GM21825 (cell line): Measurements from ENCODE around the gene DNAH8.
"Not testable (repeated sequence)": the region's sequence is repeated elsewhere in the genome, so short reads cannot be mapped to it uniquely, and the experiment has no call there.

ENCODE experiments used
- ATAC-seq: cut with Tn5 transposase; IDR thresholded peaks from one replicate; pipeline ENCODE4 v1.9.1; 2021; ENCODE audit warnings: mild to moderate bottlenecking, moderate library complexity; ENCODE audit not compliant: unreplicated experiment

The DNAH8 gene

DNA sequence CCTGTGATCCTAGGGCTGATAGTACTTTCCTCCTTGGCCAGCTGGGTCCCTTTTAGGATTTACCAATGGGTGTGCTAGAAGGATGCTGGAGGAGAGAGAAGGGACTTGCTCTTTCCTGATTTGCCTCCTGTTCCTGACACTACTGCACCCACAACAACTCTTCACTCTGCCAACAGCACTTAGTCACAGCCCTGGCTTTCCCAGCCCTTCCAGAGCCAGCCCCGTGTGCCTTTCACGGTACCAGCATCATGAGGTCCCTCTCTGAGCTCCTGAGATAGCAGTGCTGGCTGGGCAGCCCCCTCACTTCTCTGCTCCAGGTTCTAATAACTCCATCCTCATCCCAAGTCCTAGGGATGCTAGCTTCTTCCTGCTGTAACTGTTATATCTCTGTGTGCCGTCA is 80.9 kb downstream of the DNAH8 start:
- ATAC-seq, result no peak

DNA sequence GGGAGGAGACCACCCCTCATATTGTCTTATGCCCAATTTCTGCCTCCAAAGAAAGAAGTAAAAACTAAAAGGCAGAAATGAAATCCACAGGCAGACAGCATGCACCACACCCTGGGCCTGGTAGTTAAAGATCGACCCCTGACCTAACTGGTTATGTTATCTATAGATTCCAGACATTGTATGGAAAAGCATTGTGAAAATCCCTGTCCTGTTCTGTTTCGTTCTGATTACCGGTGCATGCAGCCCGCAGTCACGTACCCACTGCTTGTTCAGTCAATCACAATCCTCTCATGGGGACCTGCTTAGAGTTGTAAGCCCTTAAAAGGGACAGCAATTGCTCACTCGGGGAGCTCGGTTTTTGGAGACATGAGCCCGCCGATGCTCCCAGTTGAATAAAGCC is 81.3 kb downstream of the DNAH8 start:
- not testable (repeated sequence) for ATAC-seq

DNA sequence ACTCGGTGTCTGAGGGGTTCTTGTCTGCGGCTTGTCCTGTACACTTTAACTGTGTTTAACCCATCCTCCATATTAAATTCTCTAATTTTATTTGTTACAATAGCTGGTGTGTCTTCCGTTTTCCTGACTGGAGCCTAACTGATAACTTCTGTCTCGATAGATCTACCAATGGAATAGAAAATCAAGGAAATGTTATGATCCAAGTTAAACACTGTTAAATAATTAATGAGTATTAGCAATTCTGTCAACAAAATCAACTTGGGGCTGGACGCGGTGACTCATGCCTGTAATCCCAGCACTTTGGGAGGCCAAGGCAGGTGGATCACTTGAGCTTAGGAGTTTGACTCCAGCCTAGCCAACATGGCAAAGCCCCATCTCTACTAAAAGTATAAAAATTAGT is 81.7 kb downstream of the DNAH8 start:
- ATAC-seq, result no peak

DNA sequence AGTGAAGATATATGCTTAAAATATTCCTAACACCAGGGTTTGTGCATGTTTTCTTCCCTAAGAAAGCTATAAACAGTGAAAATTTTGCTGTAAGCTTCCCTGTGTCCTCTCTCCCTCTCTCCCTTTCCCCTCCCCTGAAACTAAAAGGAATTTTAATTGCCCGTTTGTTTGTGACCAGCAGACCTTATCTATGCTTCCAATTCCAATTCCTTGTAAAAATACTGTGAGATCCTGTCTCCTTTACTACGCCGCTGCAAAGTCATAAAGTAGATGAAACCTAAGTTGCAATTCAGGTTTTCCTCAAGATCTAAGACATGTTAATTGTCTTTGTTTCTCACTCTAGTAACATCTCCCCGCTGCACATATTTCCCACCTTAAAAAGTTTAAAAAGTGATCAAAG is 82.3 kb downstream of the DNAH8 start:
- ATAC-seq, result no peak

DNA sequence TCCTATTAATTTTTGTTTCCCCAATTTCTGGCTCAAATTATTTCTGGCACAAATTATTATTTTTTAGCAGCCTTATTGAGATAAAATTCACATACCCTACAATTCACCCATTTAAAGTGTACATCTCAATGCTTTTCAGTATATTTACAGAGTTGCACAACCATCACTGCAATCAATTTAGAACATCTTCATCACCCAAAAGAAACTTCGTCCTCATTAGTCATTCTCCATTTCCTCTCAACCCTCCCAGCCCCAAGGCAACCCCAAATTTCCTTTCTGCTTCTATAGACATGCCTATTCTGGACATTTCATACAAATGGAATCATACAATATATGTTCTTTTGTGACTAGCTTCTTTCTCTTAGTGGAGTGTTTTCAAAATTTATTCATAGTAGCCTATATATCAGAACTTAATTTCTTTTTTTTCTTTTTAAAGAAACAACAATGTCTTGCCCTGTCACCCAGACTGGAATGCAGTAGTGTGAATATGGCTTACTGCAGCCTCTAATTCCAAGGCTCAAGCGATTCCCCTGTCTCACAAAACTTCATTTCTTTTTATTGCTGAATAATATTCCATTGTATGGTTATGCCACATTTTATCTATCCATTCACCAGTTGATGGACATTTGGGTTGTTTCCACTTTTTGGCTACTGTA is 84.5 kb downstream of the DNAH8 start:
- ATAC-seq, result no peak

DNA sequence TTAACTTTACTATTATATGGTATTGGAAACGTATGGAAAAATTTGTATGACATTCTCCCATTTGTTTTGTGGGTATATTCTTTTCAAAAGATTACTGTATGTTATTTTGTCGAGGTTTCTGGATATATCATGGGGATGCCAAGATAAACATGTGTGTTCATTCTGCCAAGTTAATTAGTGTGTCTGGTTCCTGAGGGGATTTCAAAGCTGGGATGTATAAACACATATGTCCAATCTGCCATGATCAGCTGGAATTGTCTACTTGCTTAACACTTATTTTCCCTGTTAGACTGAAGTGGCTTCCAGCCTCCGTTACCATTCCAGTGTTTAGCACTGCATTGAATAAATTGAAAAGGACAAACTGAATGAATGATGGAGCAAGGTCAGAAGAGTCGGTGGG is 86.2 kb downstream of the DNAH8 start:
- ATAC-seq, result no peak

DNA sequence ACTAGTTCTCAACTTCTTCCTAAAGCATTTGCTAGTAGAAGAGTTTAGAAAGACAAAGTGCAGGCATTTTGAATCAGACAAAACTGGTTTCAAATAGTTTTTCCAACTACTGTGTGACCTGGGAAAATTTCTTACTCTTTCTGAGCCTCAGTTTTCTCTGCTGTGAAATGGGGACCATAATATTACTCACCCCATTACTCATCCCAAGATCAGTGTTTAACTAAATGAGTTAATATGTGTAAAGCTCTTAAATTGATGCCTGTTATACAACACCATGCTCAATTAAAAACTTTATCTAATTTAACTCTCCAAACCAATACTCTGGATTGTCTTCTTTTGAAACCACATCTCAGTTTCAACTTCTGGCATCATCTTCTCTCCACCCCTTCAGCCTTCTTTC is 87.4 kb downstream of the DNAH8 start:
- no peak for ATAC-seq

DNA sequence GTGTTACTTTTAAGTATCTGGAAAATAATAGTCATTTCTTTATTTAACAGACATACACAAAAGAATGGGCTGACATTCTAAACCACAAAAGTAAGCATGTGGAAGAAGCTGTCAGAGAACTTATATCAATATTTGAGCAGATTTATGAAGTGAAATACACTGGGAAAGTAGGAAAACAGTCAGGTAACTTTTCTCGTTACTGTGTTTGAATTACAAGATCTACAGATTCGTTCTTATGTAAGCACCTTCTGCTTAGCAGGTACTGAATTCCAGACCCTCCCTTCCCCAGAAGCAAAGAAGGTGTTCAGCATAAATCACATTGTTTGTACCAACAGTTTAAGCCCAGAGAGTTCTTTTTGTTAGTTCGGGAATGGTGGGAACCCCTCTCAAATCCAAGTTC is 88.0 kb downstream of the DNAH8 start:
- ATAC-seq, result no peak

DNA sequence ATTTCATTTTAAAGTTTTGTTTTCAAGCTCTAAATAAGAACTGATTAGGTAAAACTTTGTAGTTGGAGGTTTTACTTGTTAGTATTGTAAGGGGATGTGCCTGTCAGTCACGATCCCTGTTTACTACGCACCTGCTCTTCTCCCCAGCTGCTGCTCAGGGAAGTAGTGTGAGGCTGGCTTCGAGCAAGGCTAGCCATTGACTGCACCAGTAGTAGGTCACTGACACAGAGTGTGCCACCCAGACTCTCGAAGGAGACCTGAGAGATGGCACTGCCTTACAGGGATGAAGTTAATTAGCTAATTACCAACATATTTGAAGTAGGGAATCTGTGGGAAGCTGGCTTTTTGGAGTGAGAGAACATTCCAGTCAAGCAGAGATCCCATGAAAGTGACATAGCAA is 89.2 kb downstream of the DNAH8 start:
- ATAC-seq, result no peak

DNA sequence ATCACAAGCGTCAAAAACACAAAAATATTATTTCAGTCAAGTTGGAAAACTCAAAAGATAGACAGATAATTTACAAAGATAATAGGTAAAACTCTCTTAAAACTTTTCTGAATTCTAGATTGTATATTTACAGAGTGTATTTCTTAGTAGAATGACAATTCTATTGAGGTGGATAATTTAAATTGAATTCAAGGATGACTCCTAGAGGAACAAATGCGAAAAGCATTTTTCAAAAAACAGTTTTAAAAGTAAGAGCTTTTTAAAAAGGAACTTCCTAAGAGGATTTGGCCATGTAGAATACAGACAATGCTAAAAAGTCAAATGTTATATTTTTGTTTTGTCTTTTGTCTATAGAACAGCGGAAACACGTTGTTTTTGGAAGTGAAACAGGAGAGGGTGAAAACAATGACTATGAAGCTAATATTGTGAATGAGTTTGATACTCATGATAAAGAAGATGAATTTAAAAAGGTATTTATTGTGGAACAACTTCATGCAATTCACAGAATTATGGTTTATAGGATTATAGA is 90.1 kb downstream of the DNAH8 start:
- no peak for ATAC-seq

DNA sequence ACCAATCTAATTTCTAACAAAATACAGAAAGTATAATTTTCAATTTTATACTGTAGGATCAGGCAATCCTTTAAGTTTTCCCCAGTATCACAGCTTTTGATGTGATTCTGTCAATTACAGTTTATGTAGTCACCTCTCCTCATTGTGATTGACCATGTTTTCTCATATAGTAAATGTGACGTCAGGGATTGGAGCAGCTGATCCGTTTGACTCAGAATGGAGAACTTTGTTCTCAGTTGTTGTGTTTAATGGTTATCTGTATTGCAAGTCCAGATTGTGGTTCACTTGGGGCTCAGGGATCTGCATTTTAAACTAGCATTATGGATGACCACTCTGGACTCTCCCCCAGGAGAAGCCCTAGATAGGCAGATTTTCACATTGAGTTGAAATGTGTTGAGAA is 90.6 kb downstream of the DNAH8 start:
- no peak for ATAC-seq

DNA sequence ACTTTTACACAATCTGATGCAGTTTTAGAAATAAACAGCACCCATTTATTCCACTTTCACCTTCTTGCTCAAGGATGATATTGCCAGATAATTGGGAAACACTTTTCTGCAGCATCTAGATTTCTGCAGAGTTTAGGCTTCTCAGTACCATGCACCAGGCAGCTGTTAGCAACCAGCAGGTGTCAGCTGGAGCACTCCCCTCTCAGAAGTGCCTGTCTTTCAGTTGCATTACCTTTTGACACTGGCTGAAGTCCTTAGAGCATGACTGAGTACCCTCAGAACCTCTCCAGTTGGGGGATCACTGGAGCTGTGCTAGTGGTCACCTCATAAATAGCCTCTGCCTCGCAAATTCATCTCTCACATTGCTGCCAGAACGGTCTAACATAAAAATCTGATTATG is 91.2 kb downstream of the DNAH8 start:
- ATAC-seq, result no peak

DNA sequence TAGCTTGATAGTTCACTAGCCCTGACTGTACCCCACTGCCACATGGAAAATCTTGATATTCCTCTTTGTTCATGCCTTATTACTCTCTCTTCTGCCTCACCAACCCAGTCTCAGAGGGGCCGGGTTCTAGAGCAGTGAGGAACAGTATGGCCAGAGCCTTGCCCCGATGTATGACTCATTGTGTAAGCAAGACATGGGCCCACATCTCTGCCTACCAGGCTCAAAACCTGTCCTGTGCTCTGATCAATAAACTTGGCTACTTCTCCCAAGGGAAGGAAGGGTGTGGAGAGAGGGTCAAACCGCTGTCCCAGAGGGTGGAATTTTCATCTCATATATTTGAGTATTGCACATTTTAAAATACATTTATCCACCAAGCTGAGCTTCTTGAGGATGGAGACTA is 91.7 kb downstream of the DNAH8 start:
- ATAC-seq, result no peak

DNA sequence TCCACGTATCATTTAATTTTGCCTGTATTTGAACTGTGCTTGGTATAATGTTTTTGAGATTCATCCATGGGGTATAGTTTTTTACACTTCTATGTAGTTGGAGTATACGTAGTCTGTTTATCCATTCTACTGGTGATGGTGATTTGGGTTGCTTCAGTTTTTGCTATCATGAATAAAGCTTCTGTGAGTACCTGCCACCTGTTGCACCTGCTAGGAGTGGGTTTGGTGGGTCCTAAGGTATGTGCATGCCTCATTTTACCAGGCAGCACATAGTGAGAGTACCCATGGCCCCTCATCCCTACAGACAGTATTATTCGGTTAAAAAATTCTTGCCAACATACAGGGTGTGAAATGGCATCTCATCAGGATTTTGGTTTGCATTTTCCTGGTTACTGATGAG is 92.9 kb downstream of the DNAH8 start:
- no peak for ATAC-seq

DNA sequence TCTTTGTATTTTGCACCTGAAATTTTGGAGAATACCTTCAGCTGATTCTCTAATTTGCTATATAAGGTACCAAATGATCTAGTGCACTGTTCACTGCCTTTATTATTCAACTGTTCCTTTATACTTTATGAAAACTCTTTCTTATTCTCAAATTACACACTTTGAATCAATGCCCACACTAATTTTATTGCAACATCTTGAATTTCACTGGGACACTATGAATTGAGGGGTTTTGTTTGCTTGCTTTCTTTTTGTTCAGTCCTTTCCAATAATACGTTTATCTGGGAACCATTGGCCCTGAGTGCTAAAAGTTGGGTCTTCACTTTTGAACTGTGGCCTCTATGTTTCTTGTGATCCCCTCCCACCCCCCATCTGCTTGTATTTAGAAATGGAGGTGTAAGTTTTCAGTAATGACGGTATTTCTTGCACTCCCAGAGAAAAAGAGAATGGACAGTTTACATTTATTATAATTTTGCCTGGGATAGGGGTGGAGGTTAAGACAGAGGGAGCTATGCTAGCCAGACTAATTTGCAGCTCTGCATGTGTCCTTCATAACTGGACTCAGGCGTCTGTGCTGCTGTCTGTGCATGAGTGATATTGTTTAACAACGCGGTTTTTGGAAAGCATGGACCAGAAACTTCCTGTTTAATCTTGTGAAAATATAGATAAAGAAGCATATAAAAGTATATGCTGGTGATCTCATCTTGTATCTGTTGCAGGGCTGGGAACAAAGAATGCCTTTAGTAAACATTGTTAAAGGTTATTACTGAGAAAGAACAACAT is 98.1 kb downstream of the DNAH8 start:
- no peak for ATAC-seq

DNA sequence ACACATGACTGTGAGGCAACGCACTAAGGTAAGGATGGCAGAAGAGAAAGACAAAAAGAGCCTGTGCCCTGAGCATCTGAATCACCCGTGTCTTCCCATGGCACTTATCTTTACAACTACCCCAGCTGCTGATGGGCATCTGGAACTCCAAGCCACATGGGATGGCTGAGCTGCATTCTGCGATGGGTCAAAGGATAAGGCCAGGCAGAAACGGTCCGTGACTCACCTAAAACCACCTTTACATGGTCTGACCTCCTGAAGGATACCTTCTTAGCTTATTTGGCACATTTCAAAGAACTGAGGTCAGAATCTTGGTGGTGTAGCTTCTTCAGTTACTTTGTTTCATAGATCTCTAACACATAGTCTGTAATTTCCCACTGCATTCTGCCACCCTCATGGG is 99.7 kb downstream of the DNAH8 start:
- no peak for ATAC-seq

DNA sequence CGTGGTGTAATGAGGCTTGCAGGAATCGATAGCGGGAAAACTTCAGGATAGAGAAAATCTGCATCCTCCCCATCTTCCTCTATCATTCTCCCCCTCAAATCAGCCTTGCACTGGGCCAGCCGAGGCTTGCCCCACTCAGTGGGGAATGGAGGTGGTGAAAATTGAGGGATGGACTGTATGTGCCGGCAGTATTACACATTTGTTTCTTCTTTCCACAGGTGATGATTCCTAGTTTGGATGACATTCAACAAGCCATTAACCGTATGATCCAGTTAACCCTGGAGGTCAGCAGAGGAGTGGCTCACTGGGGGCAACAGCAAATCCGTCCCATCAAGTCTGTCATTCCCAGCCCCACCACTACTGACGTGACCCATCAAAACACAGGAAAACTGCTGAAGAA is 100.1 kb downstream of the DNAH8 start:
- ATAC-seq, result no peak

DNA sequence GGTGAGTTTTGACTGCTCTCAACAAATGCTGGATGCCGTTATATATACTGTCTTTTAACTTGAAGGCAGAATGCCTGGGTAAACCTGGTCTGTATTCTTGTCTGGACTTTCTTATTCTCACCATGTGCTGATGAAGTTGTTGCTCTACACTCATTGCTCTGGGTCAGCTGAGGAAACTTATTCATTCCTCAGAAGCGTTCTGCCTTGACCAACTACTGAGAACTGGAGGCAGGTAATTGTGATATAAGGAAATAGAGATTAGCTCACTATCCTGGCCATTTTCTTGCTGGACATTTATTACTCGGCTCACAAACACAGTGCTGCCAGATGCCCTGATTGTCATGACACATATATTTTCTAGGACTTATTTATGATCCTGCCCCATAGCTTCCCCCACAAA is 103.6 kb downstream of the DNAH8 start:
- no peak for ATAC-seq

DNA sequence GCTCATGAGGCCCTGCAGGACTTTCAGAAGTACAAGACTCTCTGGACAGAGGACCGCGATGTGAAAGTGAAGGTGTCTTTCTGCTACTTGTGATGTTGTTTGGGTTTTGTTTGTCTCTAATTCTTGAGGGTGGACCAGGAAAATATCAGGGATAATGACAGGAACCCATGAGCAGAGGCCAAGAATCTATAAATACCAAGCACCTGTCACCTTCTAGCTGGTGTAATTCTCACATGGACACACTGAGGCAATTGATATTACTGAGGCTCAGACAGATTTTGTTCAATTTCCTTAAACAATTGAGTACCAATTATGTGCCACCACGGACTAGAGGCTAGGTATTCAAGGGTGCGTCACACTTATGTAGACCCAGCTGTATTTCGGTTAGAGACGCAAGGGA is 107.9 kb downstream of the DNAH8 start:
- ATAC-seq, result no peak

DNA sequence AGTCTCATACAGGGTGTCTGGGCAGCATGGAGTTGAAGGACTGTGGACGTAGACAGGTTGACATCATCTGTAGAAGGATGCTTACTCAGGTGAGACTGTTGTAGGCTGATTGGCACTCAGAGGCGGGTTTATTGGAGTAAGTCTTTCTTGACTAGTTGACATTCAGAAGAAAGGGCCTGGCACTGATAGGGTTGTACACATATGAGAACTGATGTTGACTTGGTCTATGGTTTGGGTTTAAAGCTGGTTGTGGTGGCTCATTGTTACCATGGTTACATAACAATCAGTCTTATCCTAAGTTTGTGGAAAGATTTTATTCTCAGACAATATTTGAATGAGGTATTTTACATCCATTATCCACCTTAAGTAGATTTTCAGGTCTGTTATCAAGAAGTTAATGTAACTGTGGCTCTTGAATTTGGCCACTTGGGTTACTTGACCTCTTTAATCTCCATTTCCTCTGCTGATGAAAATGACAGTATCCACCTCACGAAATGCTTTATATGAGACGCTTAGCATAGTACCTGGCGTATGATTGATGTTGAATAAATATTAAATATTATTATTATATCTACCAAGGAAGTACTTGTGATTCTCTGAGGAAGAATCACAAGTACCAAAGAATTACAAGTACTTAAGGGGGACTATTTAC is 109.3 kb downstream of the DNAH8 start:
- ATAC-seq, result no peak

DNA sequence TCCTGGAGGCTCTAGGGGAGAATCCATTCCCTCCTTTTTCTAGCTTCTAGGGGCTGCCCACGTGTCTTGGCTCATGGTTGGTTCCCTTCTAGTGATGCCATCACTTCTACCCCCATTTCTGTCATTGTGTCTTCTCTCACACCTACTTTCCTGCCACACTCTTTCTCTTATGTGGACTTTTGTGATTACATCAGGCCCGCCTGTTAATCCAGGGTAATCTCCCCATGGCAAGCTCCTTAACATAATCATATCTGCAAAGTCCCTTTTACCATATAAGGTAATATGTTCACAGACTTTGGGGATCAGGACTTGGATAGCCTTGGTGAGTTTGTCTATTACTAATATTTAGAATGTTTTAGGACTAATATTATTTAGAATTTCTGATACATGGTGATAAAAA is 111.9 kb downstream of the DNAH8 start:
- ATAC-seq, result no peak

DNA sequence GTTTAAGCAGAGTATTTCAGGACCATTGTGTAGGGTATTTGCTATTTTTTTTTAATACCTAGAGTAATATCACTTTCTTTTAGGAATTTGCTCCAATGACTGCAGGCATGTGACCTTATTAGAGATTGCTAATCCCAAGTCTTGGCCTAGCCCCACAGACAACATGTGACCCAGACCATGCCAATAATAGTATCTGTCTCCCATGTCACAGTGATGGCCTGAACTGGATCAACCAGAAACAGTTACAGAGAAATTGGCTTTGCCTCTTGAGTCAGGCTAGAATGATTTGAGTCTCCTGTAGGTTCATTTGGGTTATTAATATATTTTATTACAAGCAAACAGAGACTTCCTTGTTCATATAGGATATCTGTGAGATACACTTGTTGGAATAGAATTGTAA is 116.8 kb downstream of the DNAH8 start:
- no peak for ATAC-seq
